ENCODE data around the gene DBR1.
"Not testable (repeated sequence)": the region's sequence is repeated elsewhere in the genome, so short reads cannot be mapped to it uniquely, and the experiment has no call there.

The DBR1 gene

DNA sequence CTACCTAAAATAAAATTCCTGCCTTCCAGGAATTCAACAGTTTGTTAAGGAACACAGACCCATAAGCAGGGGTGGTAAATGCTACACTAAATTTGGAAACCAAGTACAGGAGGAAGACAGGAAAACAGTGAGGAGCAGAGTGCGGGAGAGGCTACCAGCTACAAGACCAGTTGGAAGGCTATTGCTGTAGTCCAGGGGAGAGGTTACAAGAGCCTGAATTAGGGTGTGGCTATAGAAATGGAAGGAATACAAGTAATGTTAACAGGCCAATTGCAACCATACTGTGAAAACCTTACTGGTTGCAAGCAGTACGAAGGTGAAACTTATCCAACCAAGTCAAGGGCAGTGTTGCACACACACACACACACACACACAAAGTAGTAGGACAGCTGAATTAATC lies 11.5 kb upstream of the DBR1 start:
- DNase-seq, result no peak

DNA sequence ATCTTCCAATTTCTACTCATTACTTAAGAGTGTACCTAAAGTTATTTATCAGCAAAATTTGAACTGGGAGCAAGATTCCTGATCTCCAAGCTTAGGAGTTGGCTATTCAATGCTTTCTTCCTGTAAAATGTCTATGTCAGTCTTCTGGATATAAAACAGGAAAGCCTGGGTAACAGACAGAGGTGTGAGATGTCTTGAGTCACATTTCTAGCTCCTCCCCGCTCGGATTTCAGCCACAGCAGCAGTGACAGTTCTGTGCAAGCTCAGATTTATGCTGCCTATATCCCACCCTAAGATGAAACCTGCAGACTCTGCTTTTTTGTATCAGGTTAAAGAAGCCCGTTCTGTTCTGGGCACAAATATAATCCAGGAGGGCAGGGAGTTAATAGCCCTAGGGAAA lies 10.3 kb upstream of the DBR1 start:
- DNase-seq, result no peak

DNA sequence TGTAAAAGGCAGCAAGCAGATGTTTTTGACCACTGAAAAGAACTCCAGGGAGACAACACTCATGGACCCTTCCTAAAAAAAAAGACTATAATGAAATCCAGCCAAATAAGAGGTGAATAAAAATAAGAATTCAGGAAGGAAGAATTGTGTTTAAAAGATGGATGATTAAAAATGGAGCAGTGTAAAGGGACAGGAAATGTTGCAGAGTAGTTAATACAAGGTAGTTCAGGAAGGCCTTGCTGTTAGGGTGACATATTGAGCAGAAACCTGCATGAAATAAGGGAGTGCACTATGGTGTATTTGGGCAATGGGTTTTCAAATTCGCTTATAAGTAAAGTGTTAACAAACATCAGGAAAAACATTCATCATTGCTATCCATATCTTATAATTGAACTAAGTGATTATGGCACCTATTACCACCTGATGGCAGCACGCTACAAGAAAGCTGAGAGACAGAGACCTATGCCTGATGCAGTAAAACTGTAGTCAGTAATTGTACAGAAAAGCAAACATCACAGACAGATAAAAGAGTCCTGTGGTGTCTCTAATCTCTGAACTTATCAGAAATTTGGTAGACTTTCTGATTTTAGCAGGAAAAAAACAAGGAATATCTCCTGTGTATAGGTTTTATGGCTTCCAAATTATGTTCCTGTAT lies 5.8 kb upstream of the DBR1 start:
- peak; percentile 59 for DNase-seq

DNA sequence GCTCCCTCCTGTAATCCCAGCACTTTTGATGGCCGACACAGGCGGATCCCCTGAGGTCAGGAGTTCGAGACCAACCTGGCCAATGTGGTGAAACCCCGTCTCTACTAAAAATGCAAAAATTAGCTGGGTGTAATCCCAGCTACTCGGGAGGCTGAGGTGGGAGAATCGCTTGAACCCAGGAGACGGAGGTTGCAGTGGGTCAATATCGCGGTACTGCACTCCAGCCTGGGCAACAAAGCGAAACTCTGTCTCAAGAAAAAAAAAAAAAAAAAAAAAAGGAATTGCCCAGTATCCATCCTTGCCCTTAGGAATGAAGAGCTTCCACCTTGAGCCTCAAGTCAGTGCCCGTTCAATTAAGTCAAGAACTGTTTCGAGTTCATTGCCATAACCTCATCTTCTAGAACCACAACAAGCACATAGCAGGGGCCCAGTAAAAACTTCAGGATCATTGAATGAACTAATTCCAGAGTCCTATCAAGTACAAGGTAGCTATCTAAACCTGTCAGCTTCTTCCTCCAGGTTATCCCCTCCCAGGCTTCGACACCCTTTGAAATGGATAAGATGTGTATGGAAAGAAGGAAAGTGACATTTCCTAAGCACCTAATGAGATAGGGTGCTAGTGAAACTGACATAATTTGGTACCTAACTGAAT lies 826 bp downstream of the DBR1 start:
- DNase-seq, result no peak

DNA sequence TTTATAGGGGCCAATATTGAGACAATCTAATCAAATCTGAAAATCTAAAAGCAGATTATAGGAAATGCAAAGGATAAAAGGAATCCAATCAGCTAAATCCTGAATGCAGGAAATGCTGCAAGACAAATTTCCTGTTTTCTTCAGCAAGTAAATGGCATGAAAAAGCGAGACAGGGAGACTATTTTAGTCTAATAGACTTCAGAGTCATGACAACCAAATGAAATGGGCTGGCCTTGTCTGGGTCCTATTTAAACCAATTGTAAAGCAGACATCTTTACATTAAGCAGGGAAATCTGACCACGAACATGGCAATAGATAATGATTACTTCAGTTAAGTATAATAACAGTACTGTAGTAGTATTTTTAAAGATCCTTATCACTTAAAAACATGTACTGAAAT lies 2.1 kb downstream of the DBR1 start:
- no peak for DNase-seq

DNA sequence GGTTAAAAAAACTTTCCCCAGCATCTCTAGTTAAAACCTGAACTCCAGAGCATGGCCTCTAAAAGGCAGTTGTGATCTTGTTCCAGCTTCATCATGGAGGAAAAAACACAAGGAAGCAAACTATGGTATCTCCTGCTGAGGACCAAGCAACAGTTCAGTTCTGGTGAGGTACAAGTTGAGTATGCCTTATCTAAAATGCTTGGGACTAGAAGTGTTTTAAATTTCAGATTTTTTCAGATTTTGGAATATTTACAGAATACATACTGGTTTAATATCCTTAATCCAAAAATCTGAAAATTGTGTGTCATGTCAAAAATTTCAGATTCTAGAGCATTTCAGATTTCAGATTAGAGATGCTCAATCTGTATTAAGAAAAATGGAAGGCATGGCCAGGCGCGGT lies 9.7 kb downstream of the DBR1 start:
- DNase-seq, result no peak

DNA sequence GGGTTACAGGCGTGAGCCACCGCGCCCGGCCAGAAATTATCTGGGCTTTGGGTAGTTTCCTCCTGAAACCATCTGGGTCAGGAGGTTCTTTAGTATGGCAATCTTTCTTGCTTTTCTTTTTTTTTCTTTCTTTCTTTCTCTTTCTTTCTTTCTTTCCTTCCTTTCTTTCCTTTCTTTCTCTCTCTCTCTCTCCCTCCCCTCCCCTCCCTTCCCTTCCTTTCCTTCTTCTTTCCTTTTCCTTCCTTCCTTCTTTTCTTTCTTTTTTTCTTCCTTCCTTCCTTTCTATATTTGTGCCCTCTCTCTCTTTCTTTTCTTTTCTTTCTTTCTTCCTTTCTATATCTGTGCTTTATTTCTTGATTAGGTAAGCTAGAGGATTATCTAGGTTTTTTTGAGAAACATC lies 17.0 kb downstream of the DBR1 start:
- DNase-seq, result no peak

DNA sequence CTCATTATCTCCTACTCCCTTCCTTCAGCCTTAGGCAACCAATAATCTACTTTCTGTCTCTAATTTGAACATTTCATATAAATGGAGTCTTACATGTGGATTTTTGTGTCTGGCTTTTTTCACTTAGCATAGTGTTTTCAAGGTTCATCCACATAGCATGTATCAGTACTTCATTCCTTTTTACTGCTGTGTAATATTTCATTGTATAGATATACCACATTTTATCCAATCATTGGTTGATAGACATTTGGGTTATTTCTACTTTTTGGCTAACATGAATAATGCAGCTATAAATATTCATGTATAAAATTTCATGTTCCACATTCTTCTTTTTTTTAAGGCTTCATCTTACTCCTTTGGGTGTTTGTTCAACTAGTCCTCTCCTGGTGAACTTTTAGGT lies 20.2 kb downstream of the DBR1 start:
- no peak for DNase-seq

DNA sequence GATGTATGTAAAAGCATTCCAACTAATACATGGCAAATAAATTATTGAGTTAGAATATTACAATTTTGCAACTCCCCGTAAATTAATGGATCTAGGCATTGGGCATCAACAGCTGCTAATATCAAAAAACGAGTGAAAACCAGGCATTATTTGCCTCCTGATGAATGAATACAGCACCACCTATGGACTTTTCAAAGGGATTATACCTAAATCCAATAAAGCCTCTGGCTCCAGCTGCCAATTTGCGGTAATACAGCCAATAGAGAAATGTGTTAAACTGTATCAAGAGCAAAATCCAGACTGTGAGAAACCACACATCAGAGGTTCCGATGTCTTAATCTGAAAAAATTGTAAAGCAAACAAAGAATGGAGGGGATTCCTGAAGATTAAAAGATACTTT lies 26.2 kb downstream of the DBR1 start:
- no peak for DNase-seq

DNA sequence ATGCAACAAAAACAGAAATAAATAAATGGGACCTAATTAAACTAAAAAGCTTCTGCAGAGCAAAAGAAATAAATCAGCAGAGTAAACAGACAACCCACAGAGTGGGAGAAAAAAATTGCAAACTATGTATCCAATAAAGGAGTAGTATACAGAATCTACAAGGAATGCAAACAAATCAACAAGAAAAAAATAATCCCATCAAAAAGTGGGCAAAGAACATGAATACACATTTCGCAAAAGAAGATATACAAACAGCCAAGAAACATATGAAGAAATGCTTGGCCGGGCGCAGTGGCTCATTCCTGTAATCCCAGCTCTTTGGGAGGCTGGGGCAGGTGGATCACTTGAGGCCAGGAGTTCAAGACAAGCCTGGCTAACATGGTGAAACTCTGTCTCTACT lies 32.5 kb downstream of the DBR1 start:
- not testable (repeated sequence) for DNase-seq

DNA sequence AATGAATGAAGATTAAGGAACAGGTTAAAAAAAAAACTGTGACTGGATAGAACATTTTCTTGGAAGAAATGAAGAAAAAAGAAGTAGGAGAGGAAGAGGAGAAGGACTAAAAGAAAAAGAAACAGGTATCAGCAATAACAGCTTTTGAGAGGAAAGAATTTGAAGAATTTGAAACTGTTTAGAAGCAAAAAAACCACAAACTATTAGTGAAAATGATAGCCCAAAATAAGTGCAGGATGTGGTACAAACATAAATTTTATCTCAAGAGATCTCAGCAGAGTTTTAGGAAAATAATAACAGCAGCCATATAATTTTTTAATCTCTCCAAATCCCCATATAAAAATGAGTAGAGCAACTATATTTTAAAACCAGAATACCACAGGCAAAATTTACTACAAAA lies 33.8 kb downstream of the DBR1 start:
- no peak for DNase-seq

DNA sequence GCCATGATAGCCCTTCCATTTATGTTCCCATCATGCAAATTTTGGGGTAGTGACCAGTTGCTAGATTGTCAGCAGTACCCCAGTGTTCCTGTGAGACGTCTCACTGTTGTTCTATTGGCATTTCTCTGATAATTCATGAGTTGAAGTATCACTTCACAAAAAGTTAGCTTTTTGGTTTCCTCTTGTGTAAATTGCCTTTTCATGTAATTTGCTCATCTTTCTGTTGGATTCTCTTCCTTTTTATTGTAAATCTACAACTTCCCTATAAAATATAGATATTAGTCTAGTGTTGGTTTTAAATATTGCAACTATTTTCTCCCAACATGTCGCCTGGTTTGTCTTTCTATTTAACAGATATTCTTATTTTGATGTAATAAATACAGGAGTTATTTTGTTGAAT lies 35.0 kb downstream of the DBR1 start:
- no peak for DNase-seq

DNA sequence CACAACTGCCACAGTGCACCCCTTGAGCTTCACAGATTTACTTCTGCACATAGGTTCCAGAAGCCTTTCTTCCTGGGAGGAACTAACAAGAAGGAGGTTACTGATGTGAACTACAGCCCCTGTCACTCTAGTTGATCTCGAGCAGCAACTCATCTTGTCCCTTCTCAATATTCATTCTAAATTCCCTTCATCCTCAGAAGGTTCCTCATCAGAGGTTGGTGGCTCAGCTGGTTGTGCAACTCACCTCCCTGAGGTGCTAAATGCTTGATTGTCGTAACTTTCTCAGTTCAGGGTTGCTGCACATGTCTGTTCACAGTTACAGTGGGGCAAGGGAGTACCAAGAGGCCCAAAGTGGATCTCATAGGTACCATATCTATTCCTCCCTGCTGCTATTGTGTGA lies 36.9 kb downstream of the DBR1 start:
- DNase-seq, result no peak

DNA sequence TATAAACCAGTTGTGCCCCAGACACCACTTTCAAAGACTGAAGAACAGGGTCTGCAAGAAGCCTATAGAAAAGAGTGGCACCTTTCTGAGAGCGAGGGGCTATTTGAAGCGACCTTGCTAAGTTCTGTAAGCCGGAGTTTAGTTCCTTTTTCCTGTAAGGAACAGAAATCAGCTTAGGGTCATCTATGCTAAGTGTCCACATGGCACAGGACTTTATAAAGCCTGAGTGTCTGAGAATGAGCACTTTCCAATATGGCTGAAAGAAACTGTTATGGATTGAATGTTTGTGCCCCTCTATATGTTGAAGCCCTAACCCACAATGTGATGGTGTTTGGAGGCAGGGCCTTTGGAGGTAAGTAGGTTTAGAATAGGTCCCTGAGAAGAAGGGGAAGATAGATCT lies 38.5 kb downstream of the DBR1 start:
- DNase-seq, result no peak

DNA sequence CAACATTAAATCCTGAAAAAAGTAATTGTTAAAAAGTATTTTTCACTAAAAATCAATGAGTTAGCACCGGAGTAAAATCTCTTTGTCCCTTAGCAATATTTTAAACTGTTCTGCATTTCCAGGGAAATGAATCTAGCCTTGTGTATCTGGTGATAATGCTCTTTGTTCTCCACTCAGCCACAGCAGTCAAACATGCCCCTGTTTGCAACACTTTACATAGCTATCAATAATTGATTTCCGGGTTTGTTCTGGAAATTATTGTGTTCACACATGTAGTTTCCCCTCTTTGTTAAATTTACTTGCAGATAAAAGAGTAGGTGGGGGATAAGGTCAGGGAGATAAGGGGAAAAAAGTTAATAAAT lies 38.9 kb downstream of the DBR1 start:
- no peak for DNase-seq

DNA sequence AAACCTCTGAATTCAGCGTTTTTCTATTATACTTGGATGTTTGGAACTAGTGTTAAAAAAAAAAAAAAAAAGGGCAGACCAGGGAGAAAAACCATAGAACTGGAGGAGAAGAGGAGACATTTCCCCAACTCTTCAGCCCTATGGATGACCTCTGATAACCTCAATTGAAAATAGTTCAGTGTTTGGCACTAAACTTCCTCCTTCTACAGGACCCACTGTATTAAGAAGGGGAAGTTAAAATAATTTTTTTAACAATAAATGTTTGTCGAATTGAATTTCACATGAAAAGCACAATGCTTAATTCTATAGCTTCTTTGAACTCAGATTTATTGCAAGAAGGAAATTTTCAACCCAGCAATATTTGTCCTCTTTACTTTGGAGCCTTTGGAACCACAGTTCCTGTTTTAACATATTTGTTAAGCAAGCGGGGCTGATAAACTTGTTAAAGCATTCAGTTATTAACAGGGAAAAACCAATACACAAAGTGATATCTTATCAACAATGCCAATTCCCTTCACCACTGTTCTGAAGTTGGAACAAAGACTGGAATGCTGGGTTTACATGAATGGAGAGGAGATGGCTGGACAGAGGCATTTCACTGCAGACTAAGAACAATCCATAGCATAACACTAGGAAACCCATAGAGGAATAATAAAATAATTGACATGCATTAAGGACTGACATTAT lies 39.4 kb downstream of the DBR1 start:
- no peak for DNase-seq

DNA sequence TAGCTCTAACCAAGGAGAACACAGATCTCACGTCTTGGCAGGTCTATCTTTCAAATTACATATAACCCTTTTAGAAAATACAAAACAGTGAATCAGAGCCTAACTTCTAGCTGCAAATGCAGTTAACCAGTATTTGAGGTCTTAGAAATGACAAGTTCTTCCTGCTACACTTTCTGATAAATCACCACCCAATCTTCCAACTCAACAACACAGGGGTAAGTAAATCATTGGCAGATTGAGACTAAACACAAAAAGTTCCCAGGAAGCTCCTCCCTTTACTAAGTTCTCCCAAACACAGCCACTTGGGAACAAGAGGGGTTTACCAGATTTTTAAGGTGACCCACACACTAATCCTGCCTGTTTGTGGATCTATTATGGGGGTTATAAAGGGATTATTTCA lies 42.5 kb downstream of the DBR1 start, which contains the start of gene A4GNT:
Gene A4GNT, minus strand, starts transcription at position 152 of the 400 bp plus-strand sequence. CDS start 1,134 bp downstream, outside the sequence.
- no peak for DNase-seq

DNA sequence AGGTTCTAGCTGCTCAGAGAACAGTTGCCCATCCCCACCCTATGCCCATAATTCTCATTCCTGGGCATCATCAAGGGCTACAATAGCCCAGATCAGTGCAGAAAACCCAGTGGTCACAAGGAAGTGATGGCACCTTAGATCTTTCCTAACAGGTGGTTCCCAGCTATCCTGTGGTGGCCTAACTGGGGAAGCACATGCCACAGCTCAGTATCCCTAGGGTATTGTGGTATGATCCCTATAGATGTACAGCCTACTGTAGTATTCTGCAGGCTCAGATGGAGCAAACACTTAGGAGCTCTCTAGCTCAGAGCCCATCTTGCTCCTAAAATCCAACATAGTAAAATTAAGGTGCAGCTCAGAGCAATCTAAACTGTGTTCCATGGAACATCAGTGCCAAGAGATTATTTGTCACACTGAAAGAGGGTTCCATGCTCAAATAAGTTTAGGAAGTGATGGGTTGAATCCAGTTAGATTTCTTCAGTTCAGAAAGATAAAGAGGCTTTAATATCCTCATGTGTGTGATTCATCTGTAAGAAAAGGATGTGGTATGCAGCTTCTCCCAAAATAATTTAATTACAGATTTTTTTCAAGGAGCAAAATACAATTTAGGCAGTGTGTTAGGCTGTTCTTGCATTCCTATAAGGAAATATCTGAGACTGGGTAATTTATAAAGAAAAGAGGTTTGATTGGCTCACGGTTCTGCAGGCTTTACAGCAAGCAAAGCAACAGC lies 46.9 kb downstream of the DBR1 start:
- DNase-seq, result no peak

DNA sequence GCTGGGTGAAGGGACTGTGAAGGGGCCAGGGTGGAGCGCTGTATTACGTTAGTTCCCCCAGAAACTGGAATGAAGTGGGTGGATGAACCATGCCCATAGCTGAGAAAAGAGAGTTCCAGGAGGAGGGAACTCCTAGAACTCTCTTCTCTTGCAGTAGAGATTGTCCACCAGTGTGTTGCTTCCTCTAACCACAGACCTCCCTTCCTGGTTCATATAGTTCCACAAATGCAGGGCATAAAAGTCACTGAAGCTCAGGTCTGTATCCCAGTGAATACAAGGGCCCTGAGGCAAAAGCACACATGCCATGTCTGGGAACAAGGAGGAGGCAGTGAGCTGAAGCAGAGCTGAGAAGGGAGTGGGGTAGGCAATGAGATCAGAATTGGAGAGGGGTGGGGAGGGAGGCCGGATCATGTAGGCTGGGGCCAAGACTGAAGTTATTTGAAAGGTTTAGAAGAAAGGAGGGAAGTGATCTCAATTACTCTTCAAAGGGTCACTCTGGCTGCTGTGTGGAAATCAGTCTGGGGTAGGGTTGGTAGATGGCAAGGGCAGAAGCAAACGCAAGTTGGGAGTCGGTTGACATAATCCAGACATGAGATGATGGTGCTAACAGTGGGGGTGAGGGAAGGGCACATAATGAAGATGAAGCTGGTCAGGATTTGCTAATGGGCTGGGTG lies 49.0 kb downstream of the DBR1 start:
- no peak for DNase-seq

DNA sequence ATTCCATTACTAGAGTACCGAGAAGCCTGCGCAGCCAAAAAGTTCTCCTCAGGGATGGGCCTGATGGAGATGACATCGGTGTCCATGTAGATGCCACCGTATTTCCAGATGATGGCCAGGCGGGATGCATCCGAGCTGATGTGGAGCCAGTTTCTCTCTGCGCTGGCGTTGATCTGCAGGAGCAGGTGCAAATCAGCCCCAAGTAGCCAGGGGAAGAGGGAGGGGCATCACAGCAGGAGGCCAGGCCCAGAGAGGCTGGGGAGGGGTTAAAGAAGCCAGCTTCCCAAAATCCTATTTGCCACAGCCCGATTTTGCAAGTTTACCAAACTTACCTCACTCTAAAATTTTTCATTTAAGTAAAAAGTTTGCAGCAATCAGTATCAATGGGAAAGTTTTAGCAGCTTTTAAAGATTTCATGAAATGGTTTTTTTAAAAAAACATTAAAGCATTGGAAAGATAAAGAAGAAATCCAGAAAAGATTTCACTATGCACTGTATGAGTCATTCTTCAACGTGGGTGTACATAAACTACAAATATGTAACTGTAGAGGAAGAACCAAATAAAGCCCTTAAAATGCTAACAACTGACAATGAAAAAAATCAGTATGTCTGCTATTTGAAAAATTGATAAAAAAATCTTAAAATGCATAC lies 49.9 kb downstream of the DBR1 start:
- no peak for DNase-seq

DNA sequence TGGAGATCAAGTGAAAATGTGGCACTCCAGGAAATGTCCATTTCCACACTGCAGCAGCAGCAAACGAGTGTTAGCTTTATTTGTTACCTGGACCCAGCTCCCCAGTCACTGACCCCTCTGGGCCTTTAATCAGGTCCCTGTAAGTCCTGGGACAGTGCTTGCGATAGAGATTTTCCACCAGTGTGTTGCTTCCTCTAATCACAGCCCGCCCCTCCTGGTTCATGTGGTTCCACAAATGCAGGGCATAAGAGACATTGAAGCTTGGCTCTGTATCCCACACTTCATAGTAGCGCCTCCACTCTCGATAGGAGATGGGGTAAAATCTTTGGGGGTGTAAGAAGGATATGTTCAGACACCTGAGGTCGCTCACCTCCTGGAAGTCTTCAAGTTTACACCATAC lies 50.5 kb downstream of the DBR1 start:
- no peak for DNase-seq

DNA sequence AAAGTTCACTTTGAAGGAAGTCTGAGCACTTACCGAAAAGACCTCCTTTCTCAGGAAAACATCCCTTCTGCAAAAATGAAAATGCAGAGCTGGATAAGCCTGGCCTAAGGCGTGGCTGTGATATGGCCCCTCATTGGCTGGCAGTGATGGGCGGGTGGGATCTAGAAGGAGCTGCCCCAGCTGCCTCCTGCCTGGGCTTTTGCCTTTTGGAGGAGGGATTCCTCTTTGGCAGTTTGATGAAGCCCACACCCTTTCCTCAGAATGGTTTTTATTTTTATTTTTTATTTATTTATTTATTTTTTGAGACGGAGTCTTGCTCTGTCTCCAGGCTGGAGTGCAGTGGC lies 55.3 kb downstream of the DBR1 start:
- DNase-seq, result no peak
